HL-60 (cell line): ENCODE measurements around the gene BAZ1B.
"Not testable (repeated sequence)": the region's sequence is repeated elsewhere in the genome, so short reads cannot be mapped to it uniquely, and the experiment has no call there.

Source experiments
- GABPA ChIP-seq: IDR thresholded peaks from 2 replicates; pipeline ENCODE4 v1.6.1; 2012; ENCODE audit warnings: low read depth
- POLR2AphosphoS5 ChIP-seq: IDR thresholded peaks from 2 replicates; pipeline ENCODE4 v1.6.1; 2012; ENCODE audit warnings: low read depth
- TF ChIP-seq, protein P1 (sequence below): IDR thresholded peaks from one replicate; pipeline ENCODE4 v1.5.1; 2011; ENCODE audit warnings: low read length, control low read depth, inconsistent platforms; ENCODE audit not compliant: insufficient read depth
- TF ChIP-seq, protein P2 (sequence below): IDR thresholded peaks from 2 replicates; pipeline ENCODE4 v1.6.1; 2012; ENCODE audit warnings: low read depth; ENCODE audit not compliant: insufficient replicate concordance

DNA sequence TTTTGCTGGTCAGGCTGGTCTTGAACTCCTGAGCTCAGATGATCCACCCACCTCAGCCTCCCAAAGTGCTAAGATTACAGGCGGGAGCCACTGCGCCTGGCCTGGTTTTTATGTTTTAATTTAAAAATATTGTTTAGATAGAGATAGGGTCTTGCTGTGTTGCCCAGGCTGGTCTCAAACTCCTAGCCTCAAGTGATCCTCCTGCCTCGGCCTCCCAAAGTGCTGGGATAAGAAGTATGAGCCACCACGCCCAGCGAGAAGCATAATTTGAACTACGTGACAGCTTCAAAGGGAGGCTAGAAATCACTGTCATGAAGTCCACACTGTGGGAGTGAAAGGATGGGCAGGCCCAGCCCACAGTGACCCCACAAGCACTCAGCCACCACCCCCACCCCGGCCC lies 13.8 kb upstream of the BAZ1B start:
- 0 out of 2 replicates have a peak, but pooled peaks have one; percentile 27 for TF ChIP-seq POLR2AphosphoS5
- TF ChIP-seq, protein P1, sequence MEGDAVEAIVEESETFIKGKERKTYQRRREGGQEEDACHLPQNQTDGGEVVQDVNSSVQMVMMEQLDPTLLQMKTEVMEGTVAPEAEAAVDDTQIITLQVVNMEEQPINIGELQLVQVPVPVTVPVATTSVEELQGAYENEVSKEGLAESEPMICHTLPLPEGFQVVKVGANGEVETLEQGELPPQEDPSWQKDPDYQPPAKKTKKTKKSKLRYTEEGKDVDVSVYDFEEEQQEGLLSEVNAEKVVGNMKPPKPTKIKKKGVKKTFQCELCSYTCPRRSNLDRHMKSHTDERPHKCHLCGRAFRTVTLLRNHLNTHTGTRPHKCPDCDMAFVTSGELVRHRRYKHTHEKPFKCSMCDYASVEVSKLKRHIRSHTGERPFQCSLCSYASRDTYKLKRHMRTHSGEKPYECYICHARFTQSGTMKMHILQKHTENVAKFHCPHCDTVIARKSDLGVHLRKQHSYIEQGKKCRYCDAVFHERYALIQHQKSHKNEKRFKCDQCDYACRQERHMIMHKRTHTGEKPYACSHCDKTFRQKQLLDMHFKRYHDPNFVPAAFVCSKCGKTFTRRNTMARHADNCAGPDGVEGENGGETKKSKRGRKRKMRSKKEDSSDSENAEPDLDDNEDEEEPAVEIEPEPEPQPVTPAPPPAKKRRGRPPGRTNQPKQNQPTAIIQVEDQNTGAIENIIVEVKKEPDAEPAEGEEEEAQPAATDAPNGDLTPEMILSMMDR = not testable (repeated sequence)
- not testable (repeated sequence) for TF ChIP-seq GABPA
- TF ChIP-seq, protein P2, sequence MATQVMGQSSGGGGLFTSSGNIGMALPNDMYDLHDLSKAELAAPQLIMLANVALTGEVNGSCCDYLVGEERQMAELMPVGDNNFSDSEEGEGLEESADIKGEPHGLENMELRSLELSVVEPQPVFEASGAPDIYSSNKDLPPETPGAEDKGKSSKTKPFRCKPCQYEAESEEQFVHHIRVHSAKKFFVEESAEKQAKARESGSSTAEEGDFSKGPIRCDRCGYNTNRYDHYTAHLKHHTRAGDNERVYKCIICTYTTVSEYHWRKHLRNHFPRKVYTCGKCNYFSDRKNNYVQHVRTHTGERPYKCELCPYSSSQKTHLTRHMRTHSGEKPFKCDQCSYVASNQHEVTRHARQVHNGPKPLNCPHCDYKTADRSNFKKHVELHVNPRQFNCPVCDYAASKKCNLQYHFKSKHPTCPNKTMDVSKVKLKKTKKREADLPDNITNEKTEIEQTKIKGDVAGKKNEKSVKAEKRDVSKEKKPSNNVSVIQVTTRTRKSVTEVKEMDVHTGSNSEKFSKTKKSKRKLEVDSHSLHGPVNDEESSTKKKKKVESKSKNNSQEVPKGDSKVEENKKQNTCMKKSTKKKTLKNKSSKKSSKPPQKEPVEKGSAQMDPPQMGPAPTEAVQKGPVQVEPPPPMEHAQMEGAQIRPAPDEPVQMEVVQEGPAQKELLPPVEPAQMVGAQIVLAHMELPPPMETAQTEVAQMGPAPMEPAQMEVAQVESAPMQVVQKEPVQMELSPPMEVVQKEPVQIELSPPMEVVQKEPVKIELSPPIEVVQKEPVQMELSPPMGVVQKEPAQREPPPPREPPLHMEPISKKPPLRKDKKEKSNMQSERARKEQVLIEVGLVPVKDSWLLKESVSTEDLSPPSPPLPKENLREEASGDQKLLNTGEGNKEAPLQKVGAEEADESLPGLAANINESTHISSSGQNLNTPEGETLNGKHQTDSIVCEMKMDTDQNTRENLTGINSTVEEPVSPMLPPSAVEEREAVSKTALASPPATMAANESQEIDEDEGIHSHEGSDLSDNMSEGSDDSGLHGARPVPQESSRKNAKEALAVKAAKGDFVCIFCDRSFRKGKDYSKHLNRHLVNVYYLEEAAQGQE = not testable (repeated sequence)
